Measurements from ENCODE around the gene CLN5. TPM values are rescaled to one million over a fixed set of nuclear protein-coding genes. Genes with fewer than 3 reads are reported as not detected.
A peak's percentile ranks its signal among the peaks of the same experiment; 100 is the strongest.

Gene CLN5
- total and polyA plus RNA-seq, 2 of the 4 experiments (the other 2 are of a cell fraction), result 11.3 to 15.1 TPM

DNA sequence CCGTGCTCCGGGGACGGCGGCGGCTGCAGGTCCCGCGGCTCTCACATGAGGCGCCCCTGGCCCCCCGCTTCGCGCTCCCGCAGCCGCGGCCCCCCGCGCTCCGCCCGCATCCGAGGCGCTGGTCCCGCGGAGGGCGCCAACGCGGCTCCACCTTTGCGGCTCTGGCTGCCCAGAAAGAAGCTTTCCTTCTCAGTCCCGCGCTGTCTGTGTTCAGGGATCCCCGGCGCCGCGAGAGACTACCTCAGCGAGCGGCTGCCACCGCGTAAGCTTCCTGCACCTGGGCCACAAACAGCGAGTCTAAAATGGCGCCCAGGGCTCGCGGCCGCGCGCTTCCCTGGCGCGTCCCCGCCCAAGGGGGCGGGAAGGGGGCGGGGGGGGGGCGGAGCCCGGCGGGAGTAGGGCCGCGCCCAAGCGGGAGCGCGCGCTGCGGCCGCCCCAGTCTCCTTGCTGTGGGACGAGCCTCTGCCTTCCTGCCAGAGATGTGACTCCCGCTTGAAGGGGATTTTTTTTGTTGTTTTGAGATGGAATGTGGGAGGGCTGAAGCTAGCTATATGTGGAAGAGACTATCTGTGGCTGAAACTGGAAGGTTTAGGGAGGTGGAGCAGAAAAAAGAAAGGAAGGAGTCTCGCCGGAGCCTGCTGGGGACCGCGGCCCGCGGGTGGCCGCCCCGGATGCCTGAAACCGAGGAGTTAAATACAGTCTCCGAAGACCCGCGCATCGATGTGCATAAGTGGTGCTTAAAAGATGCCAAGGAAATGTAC lies 35.2 kb downstream of the CLN5 start, which contains the start of gene FBXL3:
TSS of gene FBXL3 (minus strand) at position 299 of the 761 bp plus-strand sequence. CDS start 5,299 bp downstream, outside the sequence.
- peaks cover 6 to 33% of the 10 kb centered on the region in 2 experiments; a peak in 3 of 4 replicates for H3K79me1 ChIP-seq (ENCODE audit: low read depth in 1 of 2, low read length in 2 of 2)
- no peak within 1 kb of the TSS for H2BK20ac ChIP-seq (ENCODE audit: low read depth, low read length)
- peak within 1 kb of the TSS; percentile 60 for H2BK120ac ChIP-seq (ENCODE audit: low read depth, low read length)
- H3K9me3 ChIP-seq (ENCODE audit: control insufficient read depth, insufficient read depth, low read length), result no peaks in the 10 kb centered on the region
- peak within 1 kb of the TSS; percentile 93 for H3K4me3 ChIP-seq (ENCODE audit: insufficient read depth, low read depth, low read length)
- H3K27me3 ChIP-seq (ENCODE audit: control insufficient read depth, insufficient read depth, low read length), result no peaks in the 10 kb centered on the region
- TF ChIP-seq SMC3 (IDR thresholded peaks at IDR 0.05; ENCODE audit: low read depth, low read length), result no peak
- TF ChIP-seq RAD21 (IDR thresholded peaks at IDR 0.05; ENCODE audit: low read length), result no peak
- TF ChIP-seq BHLHE40 (IDR thresholded peaks at IDR 0.05; ENCODE audit: low read depth, low read length), result no peak
- TF ChIP-seq MAFK (IDR thresholded peaks at IDR 0.05; ENCODE audit: low read depth, low read length), result no peak
- peak; percentile 20; the same call in 1 of the 2 replicates for TF ChIP-seq MXI1 (IDR thresholded peaks at IDR 0.05; ENCODE audit: borderline replicate concordance, low read depth, low read length)
- peak; percentile 53; the same call in 1 of the 2 replicates for TF ChIP-seq POLR2A (IDR thresholded peaks at IDR 0.05; ENCODE audit: low read depth, low read length)
- POLR2A ChIA-PET (ENCODE audit: unreplicated experiment), result no interaction called here
- CTCF ChIA-PET, result interaction anchor here (1.3 kb wide), 1 partner anchor 47 kb away, joined by 4 read pairs; no protein-coding TSS in a partner anchor
- peak within 1 kb of the TSS; percentile 91 for H3K9ac ChIP-seq (ENCODE audit: low read depth, low read length)
- peak within 1 kb of the TSS; percentile 81 for H4K5ac ChIP-seq (ENCODE audit: low read depth, low read length)
- H4K8ac ChIP-seq (ENCODE audit: low read depth in 2 of 2, low read length in 2 of 2), result peak within 1 kb of the TSS; percentile 10 to 87
- intact Hi-C loops (cut with micrococcal nuclease), result loop anchor here (1.0 to 2.0 kb wide), 2 partner anchors 300 to 451 kb away; partner anchors contain the start of gene MYCBP2
- H2BK15ac ChIP-seq (ENCODE audit: low read depth, low read length), result peak within 1 kb of the TSS; percentile 93; the same call in 1 of the 3 replicates
- peak; percentile 81 for ATAC-seq (ENCODE audit: low read depth)
- dilution Hi-C loops (cut with HindIII; ENCODE audit: low sequenced_read_pairs, unreplicated experiment), result no loop called here
- peak within 1 kb of the TSS; percentile 99 for H3K4me2 ChIP-seq (ENCODE audit: low read depth, low read length)
- H2AK5ac ChIP-seq (ENCODE audit: low read depth, low read length), result peak within 1 kb of the TSS; percentile 36; the same call in 1 of the 2 replicates
- H4K91ac ChIP-seq (ENCODE audit: insufficient read depth, low read depth, low read length), result peak within 1 kb of the TSS; percentile 77
- H3K36me3 ChIP-seq (ENCODE audit: control insufficient read depth, insufficient read depth, low read length), result no peaks in the 10 kb centered on the region
- in situ Hi-C loops (cut with MboI; ENCODE audit: low sequenced_read_pairs), result no loop called here
- H3K9me1 ChIP-seq (ENCODE audit: insufficient read depth, low read length), result peaks cover 9% of the 10 kb centered on the region
- peak within 1 kb of the TSS; percentile 83 for H3K4ac ChIP-seq (ENCODE audit: low read depth, low read length)
- peak within 1 kb of the TSS; percentile 79 for H3K14ac ChIP-seq (replicated peaks; ENCODE audit: low read depth, low read length)
- H2AFZ ChIP-seq (replicated peaks; ENCODE audit: low read length, poor library complexity), result peak within 1 kb of the TSS; percentile 97
- peak within 1 kb of the TSS; percentile 88 for H3K23ac ChIP-seq (ENCODE audit: low read depth, low read length)
- peaks cover 12% of the 10 kb centered on the region for H3K4me1 ChIP-seq (ENCODE audit: control insufficient read depth, insufficient read depth, low read length)
- BruUV-seq (replicated peaks), result no TSS peak
- DNase-seq, result peak; percentile 94
- peak within 1 kb of the TSS; percentile 63 for H3K18ac ChIP-seq (ENCODE audit: low read depth, low read length)
- peak within 1 kb of the TSS; percentile 98 for H2AK9ac ChIP-seq (replicated peaks; ENCODE audit: low read depth, low read length, poor library complexity)
- peak within 1 kb of the TSS; percentile 71 for H3K56ac ChIP-seq (ENCODE audit: extremely low read depth, insufficient read depth, low read length)
- H3K27ac ChIP-seq (ENCODE audit: insufficient read depth, low read length), result peak within 1 kb of the TSS; percentile 94
- WGBS, 2 experiments (ENCODE audit: extremely low coverage in 2 of 2, insufficient read length in 1 of 2), result 0% methylated on average over 30 of the region's 74 CpGs; no CpG with 5 or more reads in 1 of the 2 experiments
- H4K20me1 ChIP-seq (ENCODE audit: insufficient read depth, low read length), result peaks cover 35% of the 10 kb centered on the region
- peak within 1 kb of the TSS; percentile 93 for H2BK5ac ChIP-seq (ENCODE audit: low read depth, low read length, poor library complexity, severe bottlenecking)
